Trophoblast cell (in vitro differentiated cells and primary cell): Measurements from ENCODE around the gene NACA2.
"Not testable (repeated sequence)": the region's sequence is repeated elsewhere in the genome, so short reads cannot be mapped to it uniquely, and the experiment has no call there.

ENCODE experiments used
- DNase-seq, 2 donors: peaks; one replicate each; pipeline ENCODE4 v3.0.0-alpha.2; 2016
- H2AFZ ChIP-seq: 2 replicates; pipeline ENCODE4 v1.6.1; 2013; ENCODE audit warnings: low read length, moderate library complexity, mild to moderate bottlenecking; ENCODE audit not compliant: insufficient read depth, poor library complexity
- H2AK5ac ChIP-seq: 2 replicates; pipeline ENCODE4 v1.6.1; 2013; ENCODE audit warnings: mild to moderate bottlenecking, low read length
- H2BK120ac ChIP-seq: 2 replicates; pipeline ENCODE4 v1.6.1; 2013; ENCODE audit warnings: low read length, mild to moderate bottlenecking, moderate library complexity; ENCODE audit not compliant: insufficient read depth, poor library complexity
- H2BK12ac ChIP-seq: 2 replicates; pipeline ENCODE4 v1.6.1; 2013; ENCODE audit warnings: mild to moderate bottlenecking, low read length, moderate library complexity
- H2BK5ac ChIP-seq: 2 replicates; pipeline ENCODE4 v1.6.1; 2013; ENCODE audit warnings: low read length, low read depth, moderate library complexity, mild to moderate bottlenecking; ENCODE audit not compliant: poor library complexity
- H3K14ac ChIP-seq: 2 replicates; pipeline ENCODE4 v1.6.1; 2013; ENCODE audit warnings: mild to moderate bottlenecking, low read length
- H3K18ac ChIP-seq: 2 replicates; pipeline ENCODE4 v1.6.1; 2013; ENCODE audit warnings: mild to moderate bottlenecking, low read length
- H3K23ac ChIP-seq: 2 replicates; pipeline ENCODE4 v1.6.1; 2013; ENCODE audit warnings: low read length
- H3K27ac ChIP-seq: 2 replicates; pipeline ENCODE4 v1.5.1; 2013; ENCODE audit warnings: low read depth, mild to moderate bottlenecking, inconsistent platforms, low read length, moderate library complexity
- H3K27me3 ChIP-seq: 2 replicates; pipeline ENCODE4 v1.6.1; 2013; ENCODE audit warnings: inconsistent platforms, mild to moderate bottlenecking, low read length, moderate library complexity; ENCODE audit not compliant: insufficient read depth
- H3K36me3 ChIP-seq, 2 experiments: 1 replicate in 1 of 2; 2 replicates in 1 of 2; pipeline ENCODE4 v1.6.1; 2013; ENCODE audit warnings: low read length in 2 of 2, mild to moderate bottlenecking in 2 of 2, moderate library complexity in 1 of 2; ENCODE audit not compliant: insufficient read depth in 2 of 2, control insufficient read depth in 1 of 2
- H3K4ac ChIP-seq: 2 replicates; pipeline ENCODE4 v1.6.1; 2013; ENCODE audit warnings: low read depth, mild to moderate bottlenecking, low read length, moderate library complexity
- H3K4me1 ChIP-seq, 2 experiments: 1 replicate in 1 of 2; 2 replicates in 1 of 2; pipeline ENCODE4 v1.6.1; 2013; ENCODE audit warnings: low read length in 2 of 2, mild to moderate bottlenecking in 2 of 2, moderate library complexity in 1 of 2; ENCODE audit not compliant: insufficient read depth in 2 of 2, control insufficient read depth in 1 of 2
- H3K4me2 ChIP-seq: 2 replicates; pipeline ENCODE4 v1.6.1; 2013; ENCODE audit warnings: inconsistent platforms, mild to moderate bottlenecking, low read length, moderate library complexity
- H3K4me3 ChIP-seq: 2 replicates; pipeline ENCODE4 v1.5.1; 2013; ENCODE audit warnings: mild to moderate bottlenecking, low read depth, low read length, inconsistent platforms
- H3K79me1 ChIP-seq: one replicate; pipeline ENCODE4 v1.6.1; 2013; ENCODE audit warnings: low read length
- H3K79me2 ChIP-seq: 2 replicates; pipeline ENCODE4 v1.6.1; 2013; ENCODE audit warnings: low read length, mild to moderate bottlenecking; ENCODE audit not compliant: control insufficient read depth, insufficient read depth, poor library complexity
- H3K9ac ChIP-seq: 2 replicates; pipeline ENCODE4 v1.6.1; 2013; ENCODE audit warnings: mild to moderate bottlenecking, low read length
- H3K9me3 ChIP-seq: 2 replicates; pipeline ENCODE4 v1.6.1; 2013; ENCODE audit warnings: low read depth, mild to moderate bottlenecking, control low read depth, inconsistent platforms, low read length; ENCODE audit not compliant: insufficient read depth
- H4K12ac ChIP-seq: 2 replicates; pipeline ENCODE4 v1.6.1; 2013; ENCODE audit warnings: low read depth, mild to moderate bottlenecking, low read length, moderate library complexity
- H4K8ac ChIP-seq: 2 replicates; pipeline ENCODE4 v1.6.1; 2013; ENCODE audit warnings: low read depth, mild to moderate bottlenecking, low read length, moderate library complexity
- H4K91ac ChIP-seq: one replicate; pipeline ENCODE4 v1.6.1; 2013; ENCODE audit warnings: low read depth, mild to moderate bottlenecking, low read length, moderate library complexity
- WGBS: extraction: QIAGEN DNeasy Blood & Tissue Kit; methylation state at CpG from one replicate; pipeline ENCODE4 v1.1.7; 2013; ENCODE audit warnings: missing lambda C conversion rate; ENCODE audit not compliant: insufficient read length, insufficient coverage; ENCODE audit errors: extremely low coverage; 5-methylcytosine and 5-hydroxymethylcytosine counted together

The NACA2 gene

GRCh38 chr17:61567045-61567802 lies 23.8 kb downstream of the NACA2 start:
- DNase-seq = no peak
- Histone ChIP-seq H3K4me3 (no peak overlapping the region), H4K12ac (no peak overlapping the region), H2BK12ac (no peak overlapping the region), H3K79me2 (no peaks in the 10 kb centered on the region), H3K27ac (no peak overlapping the region), H3K9me3 (peaks cover 2% of the 10 kb centered on the region), H3K4me1 (no peaks in the 10 kb centered on the region), H3K14ac (no peak overlapping the region), H2BK120ac (no peak overlapping the region), H3K4ac (no peak overlapping the region), H3K9ac (no peak overlapping the region), H2AFZ (no peak overlapping the region), H4K91ac (no peak overlapping the region), H3K4me2 (no peak overlapping the region), H3K27me3 (no peaks in the 10 kb centered on the region), H2BK5ac (no peak overlapping the region), H3K23ac (no peak overlapping the region), H3K79me1 (no peaks in the 10 kb centered on the region), H3K36me3 (no peaks in the 10 kb centered on the region), H2AK5ac (no peak overlapping the region), H4K8ac (no peak overlapping the region), H3K18ac (no peak overlapping the region)
- WGBS = no CpG with 5 or more reads among the region's 4 CpGs

GRCh38 chr17:61566448-61566847 lies 24.6 kb downstream of the NACA2 start:
- H2AFZ ChIP-seq, H3K9ac ChIP-seq, H3K18ac ChIP-seq, H2BK5ac ChIP-seq, H4K8ac ChIP-seq, H3K27me3 ChIP-seq, H3K4me1 ChIP-seq, H3K4ac ChIP-seq, H3K14ac ChIP-seq, H3K79me2 ChIP-seq, H4K12ac ChIP-seq, H3K4me3 ChIP-seq, H3K27ac ChIP-seq, H2BK120ac ChIP-seq, H4K91ac ChIP-seq, H2AK5ac ChIP-seq, H2BK12ac ChIP-seq, H3K4me2 ChIP-seq, H3K79me1 ChIP-seq, H3K36me3 ChIP-seq, H3K9me3 ChIP-seq, H3K23ac ChIP-seq, DNase-seq: not testable (repeated sequence)
- WGBS = no CpG with 5 or more reads among the region's 5 CpGs

- not testable (repeated sequence) for H3K9ac ChIP-seq, H3K27ac ChIP-seq, H3K4me2 ChIP-seq, H2BK5ac ChIP-seq, H3K4me3 ChIP-seq, H3K4me1 ChIP-seq, H3K36me3 ChIP-seq, H2AFZ ChIP-seq, H3K27me3 ChIP-seq, H4K91ac ChIP-seq, H2BK12ac ChIP-seq, H3K79me1 ChIP-seq, H3K9me3 ChIP-seq, H3K14ac ChIP-seq, H3K4ac ChIP-seq, H2BK120ac ChIP-seq, H3K23ac ChIP-seq, DNase-seq, H3K79me2 ChIP-seq, H2AK5ac ChIP-seq, H4K8ac ChIP-seq, H4K12ac ChIP-seq, H3K18ac ChIP-seq
These were observed 25.2 kb downstream of the NACA2 start for GRCh38 chr17:61565850-61566249.

- H3K4me1 ChIP-seq = no peaks in the 10 kb centered on the region
- no peak overlapping the region for H2BK5ac ChIP-seq
- no peak overlapping the region for H3K4me2 ChIP-seq
- H3K79me2 ChIP-seq = no peaks in the 10 kb centered on the region
- no peak overlapping the region for H2AFZ ChIP-seq
- H3K23ac ChIP-seq = no peak overlapping the region
- no peaks in the 10 kb centered on the region for H3K9me3 ChIP-seq
- H4K91ac ChIP-seq = no peak overlapping the region
- H3K4ac ChIP-seq = no peak overlapping the region
- no peak overlapping the region for H3K14ac ChIP-seq
- H2AK5ac ChIP-seq = no peak overlapping the region
- no peak overlapping the region for H3K27ac ChIP-seq
- H2BK12ac ChIP-seq = no peak overlapping the region
- no peak overlapping the region for H3K18ac ChIP-seq
- no peaks in the 10 kb centered on the region for H3K27me3 ChIP-seq
- no peak overlapping the region for H4K12ac ChIP-seq
- no CpG with 5 or more reads among the region's 4 CpGs for WGBS
- H3K4me3 ChIP-seq = no peak overlapping the region
- no peaks in the 10 kb centered on the region for H3K79me1 ChIP-seq
- H4K8ac ChIP-seq = no peak overlapping the region
- H3K9ac ChIP-seq = no peak overlapping the region
- H2BK120ac ChIP-seq = no peak overlapping the region
- DNase-seq = no peak
- H3K36me3 ChIP-seq = no peaks in the 10 kb centered on the region
These were observed 25.8 kb downstream of the NACA2 start for GRCh38 chr17:61565213-61565612.
